HepG2 (cell line): ENCODE data around the gene PIK3C2B. TPM values are rescaled to one million over a fixed set of nuclear protein-coding genes. Genes with fewer than 3 reads are reported as not detected.

Experiments used
- ASH2L ChIP-seq: fragments of 300-600, 200-600 bp; sonication (generic); IDR thresholded peaks from 2 replicates; pipeline ENCODE4 v1.7.0; 2017; ENCODE audit warnings: low read depth, mild to moderate bottlenecking, moderate library complexity, mixed read lengths, low read length; ENCODE audit not compliant: insufficient read length
- CEBPG ChIP-seq: IDR thresholded peaks from 2 replicates; pipeline ENCODE4 v1.6.1; 2016
- DNMT1 ChIP-seq: sonication (generic); formaldehyde crosslinking; IDR thresholded peaks from 2 replicates; pipeline ENCODE4 v1.5.1; 2020; ENCODE audit warnings: mild to moderate bottlenecking, missing genetic modification reagents
- ETV5 ChIP-seq: IDR thresholded peaks from 2 replicates; pipeline ENCODE4 v1.6.1; 2018; ENCODE audit warnings: missing biosample characterization, missing genetic modification reagents, inconsistent platforms, borderline replicate concordance
- GABPA ChIP-seq, 2 experiments: IDR thresholded peaks; 2 replicates each; pipeline ENCODE4 v1.6.1; 2011 to 2016; ENCODE audit warnings: low read depth in 2 of 2, low read length in 1 of 2, missing biosample characterization in 1 of 2, missing genetic modification characterization in 1 of 2
- GMEB1 ChIP-seq: sonication (generic); formaldehyde crosslinking; IDR thresholded peaks from 2 replicates; pipeline ENCODE4 v1.5.1; 2020; ENCODE audit warnings: missing genetic modification reagents, mild to moderate bottlenecking, borderline replicate concordance
- HMGXB4 ChIP-seq, 2 experiments: sonication (generic) in 1 of 2; formaldehyde crosslinking in 1 of 2; IDR thresholded peaks; 2 replicates each; pipeline versions ENCODE4 v1.4.0 to v1.6.1; 2018 to 2020; ENCODE audit warnings: missing genetic modification reagents in 2 of 2, borderline replicate concordance in 1 of 2, low read depth in 1 of 2, mild to moderate bottlenecking in 1 of 2, missing biosample characterization in 1 of 2
- HNF1B ChIP-seq: sonication (generic); formaldehyde crosslinking; IDR thresholded peaks from 2 replicates; pipeline ENCODE4 v1.5.1; 2020; ENCODE audit warnings: mild to moderate bottlenecking, moderate library complexity, missing genetic modification reagents
- HNRNPLL ChIP-seq: fragments of 200-400 bp; formaldehyde crosslinking; IDR thresholded peaks from 2 replicates; pipeline ENCODE4 v1.6.1; 2017; ENCODE audit warnings: mild to moderate bottlenecking, low read depth, low read length; ENCODE audit not compliant: poor library complexity, severe bottlenecking
- MTA3 ChIP-seq: sonication (generic); formaldehyde crosslinking; IDR thresholded peaks from 2 replicates; pipeline ENCODE4 v1.4.0; 2020; ENCODE audit warnings: missing genetic modification reagents
- NAIF1 ChIP-seq: sonication (generic); formaldehyde crosslinking; IDR thresholded peaks from 2 replicates; pipeline ENCODE4 v1.5.0; 2020; ENCODE audit warnings: mild to moderate bottlenecking, missing genetic modification reagents, borderline replicate concordance
- RBAK ChIP-seq: sonication (generic); formaldehyde crosslinking; IDR thresholded peaks from 2 replicates; pipeline ENCODE4 v1.5.1; 2020; ENCODE audit warnings: mild to moderate bottlenecking, missing genetic modification reagents
- REST ChIP-seq, 2 experiments: IDR thresholded peaks; 2 replicates each; pipeline ENCODE4 v1.6.1; 2011 to 2012; ENCODE audit warnings: low read length in 2 of 2, borderline replicate concordance in 1 of 2, low read depth in 1 of 2, mild to moderate bottlenecking in 1 of 2, moderate library complexity in 1 of 2
- RFX3 ChIP-seq: IDR thresholded peaks from 2 replicates; pipeline ENCODE4 v1.6.1; 2016; ENCODE audit warnings: missing biosample characterization, missing genetic modification reagents
- ZBTB2 ChIP-seq: sonication (generic); formaldehyde crosslinking; IDR thresholded peaks from 2 replicates; pipeline ENCODE4 v1.8.0; 2022; ENCODE audit warnings: low read depth, missing genetic modification reagents
- ZNF33B ChIP-seq: sonication (generic); formaldehyde crosslinking; IDR thresholded peaks from 2 replicates; pipeline ENCODE4 v1.5.1; 2020; ENCODE audit warnings: mild to moderate bottlenecking, missing genetic modification reagents
- ZNF768 ChIP-seq: sonication (generic); formaldehyde crosslinking; IDR thresholded peaks from 2 replicates; pipeline ENCODE4 v1.4.0; 2020; ENCODE audit warnings: missing genetic modification reagents
- polyA plus RNA-seq, 8 experiments: library from polyadenylated mRNA; depleted of rRNA in 3 of 8; stranded (reverse) in 7 of 8; unstranded in 1 of 8; fragments of >200 nt; fragmentation: Illumina TruSeq in 4 of 8; extraction: Trizol in 4 of 8; gene quantifications; 2 replicates each; pipeline versions ENCODE4 v1.2.1 to v1.2.3, GENCODE V29; 2011 to 2016; ENCODE audit warnings: low read depth in 4 of 8, missing spikeins in 1 of 8, mixed read lengths in 1 of 8; ENCODE audit not compliant: insufficient read depth in 1 of 8
- total RNA-seq, 5 experiments: library from RNA; depleted of rRNA; stranded (reverse); fragments of >200 nt; fragmentation: Illumina TruSeq; extraction: Trizol; gene quantifications; 2 replicates each; pipeline ENCODE4 v1.2.3, GENCODE V29; 2016; ENCODE audit warnings: low read depth in 1 of 5

Gene PIK3C2B
- total and polyA plus RNA-seq, 2 of the 13 experiments (the other 11 are each of a cell fraction or from before 2014, with no cell fraction given), result 3.4 to 4.5 TPM

GRCh38 chr1:204516180-204516879, 21.7 kb upstream of the PIK3C2B start, which contains the start of gene MDM4 (continued):
- TF ChIP-seq CEBPG (CRISPR knock-in tag) (peak; percentile 79), HMGXB4 (CRISPR knock-in tag; IDR thresholded peaks at IDR 0.05; ENCODE audit: borderline replicate concordance in 1 of 2, low read depth in 1 of 2) (peak; percentile 4 to 99; a peak in 3 of 4 replicates), NAIF1 (CRISPR knock-in tag) (peak; percentile 89), HNF1B (CRISPR knock-in tag) (peak; percentile 74), ASH2L (peak; percentile 99), ETV5 (CRISPR knock-in tag) (peak; percentile 95), GMEB1 (peak; percentile 85), ZBTB2 (peak; percentile 90), DNMT1 (CRISPR knock-in tag) (0 out of 2 replicates have a peak, but pooled peaks have one; percentile 47), ZNF33B (CRISPR knock-in tag) (no peak; the same call in 1 of the 2 replicates), ZNF768 (CRISPR knock-in tag) (peak; percentile 58; the same call in 1 of the 2 replicates), HNRNPLL (peak; percentile 70), MTA3 (CRISPR knock-in tag) (0 out of 2 replicates have a peak, but pooled peaks have one; percentile 53), RFX3 (CRISPR knock-in tag) (no peak), REST (IDR thresholded peaks at IDR 0.05; ENCODE audit: borderline replicate concordance in 1 of 2, low read depth in 1 of 2, low read length in 2 of 2) (peak in 1 of 2 experiments; percentile 24; a peak in 1 of 4 replicates), GABPA (IDR thresholded peaks at IDR 0.05; ENCODE audit: low read depth, low read length) (peak; percentile 86), GABPA (CRISPR knock-in tag; IDR thresholded peaks at IDR 0.05; ENCODE audit: low read depth) (peak; percentile 98), RBAK (CRISPR knock-in tag) (peak; percentile 12; the same call in 1 of the 2 replicates)
